Activated CD4-positive, alpha-beta memory T cell treated with anti-CD3 and anti-CD28 coated beads, Interleukin-2, amount 10 ng/mL, durations not matched to agents 7 days and 5 days (primary cell): ENCODE results near the gene XYLT1. TPM values are rescaled to one million over a fixed set of nuclear protein-coding genes. Genes with fewer than 3 reads are reported as not detected.

ENCODE experiments used
- CTCF ChIA-PET: fragments of 350-600 bp; sonication (Branson Sonifier 250); formaldehyde crosslinking; loops from one replicate; lab custom pipeline; 2021; ENCODE audit warnings: antibody characterized with exemption, inconsistent platforms; lab: Charles Lee
- POLR2A ChIA-PET: fragments of 350-600 bp; sonication (Branson Sonifier 250); formaldehyde crosslinking; loops from one replicate; lab custom pipeline; 2021; ENCODE audit warnings: antibody characterized with exemption; lab: Charles Lee
- DNase-seq: peaks from one replicate; pipeline ENCODE4 v3.0.0-alpha.2; 2020
- H3K27ac Mint-ChIP-seq: one replicate; pipeline ENCODE4 v1.8.0; 2021; ENCODE audit warnings: mild to moderate bottlenecking, mixed read lengths
- H3K27me3 Mint-ChIP-seq: one replicate; pipeline ENCODE4 v1.8.0; 2021; ENCODE audit warnings: mixed read lengths
- H3K36me3 Mint-ChIP-seq: one replicate; pipeline ENCODE4 v1.8.0; 2021; ENCODE audit warnings: low read depth, mixed read lengths
- H3K4me1 Mint-ChIP-seq: one replicate; pipeline ENCODE4 v1.8.0; 2021; ENCODE audit warnings: mixed read lengths
- H3K4me3 Mint-ChIP-seq: one replicate; pipeline ENCODE4 v1.8.0; 2021; ENCODE audit warnings: mild to moderate bottlenecking, mixed read lengths
- H3K9me3 Mint-ChIP-seq: one replicate; pipeline ENCODE4 v1.8.0; 2021; ENCODE audit warnings: mixed read lengths
- total RNA-seq, 2 experiments: library from RNA; stranded (reverse); gene quantifications; one replicate each; pipeline ENCODE4 v1.2.3, GENCODE V29; 2021

The XYLT1 gene
- total RNA-seq, 2 experiments from 2014 or later, result 30.2 to 34.9 TPM

GRCh38 chr16:17466876-17467275 is 3.9 kb downstream of the XYLT1 start:
- peaks cover 65% of the 10 kb centered on the region for H3K36me3 Mint-ChIP-seq

GRCh38 chr16:17465460-17465859 is 5.3 kb downstream of the XYLT1 start:
- no peak for DNase-seq
- Mint-ChIP-seq H3K27me3 (no peaks in the 10 kb centered on the region), H3K4me3 (no peak overlapping the region), H3K36me3 (peaks cover 79% of the 10 kb centered on the region), H3K27ac (no peak overlapping the region), H3K9me3 (no peaks in the 10 kb centered on the region), H3K4me1 (peaks cover 74% of the 10 kb centered on the region)
- ChIA-PET CTCF (no interaction called here), POLR2A (interaction anchor here (0.6 kb wide), 1 partner anchor 219 kb away, joined by 3 read pairs; no protein-coding TSS in a partner anchor)

More at GRCh38 chr16:17466876-17467275, 3.9 kb downstream of the XYLT1 start:
- peak overlapping the region; percentile 36 for H3K4me3 Mint-ChIP-seq
- DNase-seq, result no peak
- H3K9me3 Mint-ChIP-seq, result no peaks in the 10 kb centered on the region
- POLR2A ChIA-PET, result interaction anchor here (0.7 to 4.9 kb wide), 5 partner anchors 18 to 119 kb away, joined by 3 to 21 read pairs (median 4); no protein-coding TSS in a partner anchor
- CTCF ChIA-PET, result interaction anchor here (0.9 to 3.3 kb wide), 10 partner anchors 18 to 273 kb away, joined by 3 to 16 read pairs (median 4); no protein-coding TSS in a partner anchor
- no peaks in the 10 kb centered on the region for H3K27me3 Mint-ChIP-seq
- no peak overlapping the region for H3K27ac Mint-ChIP-seq
- H3K4me1 Mint-ChIP-seq, result peaks cover 64% of the 10 kb centered on the region

- no peaks in the 10 kb centered on the region for H3K9me3 Mint-ChIP-seq
- DNase-seq, result no peak
- CTCF ChIA-PET, result interaction anchor here (0.6 kb wide), 1 partner anchor 15 kb away, joined by 3 read pairs; no protein-coding TSS in a partner anchor
- POLR2A ChIA-PET, result interaction anchor here (1.0 to 2.2 kb wide), 2 partner anchors 14 to 66 kb away, joined by 3 to 6 read pairs; no protein-coding TSS in a partner anchor
- H3K36me3 Mint-ChIP-seq, result peaks cover 75% of the 10 kb centered on the region
- no peak overlapping the region for H3K27ac Mint-ChIP-seq
- no peak overlapping the region for H3K4me3 Mint-ChIP-seq
- H3K27me3 Mint-ChIP-seq, result no peaks in the 10 kb centered on the region
- peaks cover 59% of the 10 kb centered on the region for H3K4me1 Mint-ChIP-seq
These were observed 7.4 kb downstream of the XYLT1 start for GRCh38 chr16:17463335-17463734.

- Mint-ChIP-seq H3K9me3 (no peaks in the 10 kb centered on the region), H3K4me3 (no peak overlapping the region), H3K4me1 (peaks cover 48% of the 10 kb centered on the region), H3K27ac (no peak overlapping the region), H3K27me3 (no peaks in the 10 kb centered on the region), H3K36me3 (peaks cover 68% of the 10 kb centered on the region)
- POLR2A ChIA-PET, result interaction anchor here (2.2 kb wide), 1 partner anchor 13 kb away, joined by 6 read pairs; no protein-coding TSS in a partner anchor
- CTCF ChIA-PET, result interaction anchor here (1.4 kb wide), 1 partner anchor 268 kb away, joined by 3 read pairs; no protein-coding TSS in a partner anchor
- no peak for DNase-seq
These were observed 8.6 kb downstream of the XYLT1 start for GRCh38 chr16:17461951-17462729.

- H3K27ac Mint-ChIP-seq, result no peak overlapping the region
- H3K36me3 Mint-ChIP-seq, result peaks cover 58% of the 10 kb centered on the region
- POLR2A ChIA-PET, result interaction anchor here (1.0 kb wide), 2 partner anchors 11 to 91 kb away, joined by 3 read pairs; no protein-coding TSS in a partner anchor
- H3K27me3 Mint-ChIP-seq, result no peaks in the 10 kb centered on the region
- CTCF ChIA-PET, result interaction anchor here (1.2 to 1.4 kb wide), 3 partner anchors 11 to 267 kb away, joined by 3 read pairs; no protein-coding TSS in a partner anchor
- peaks cover 37% of the 10 kb centered on the region for H3K4me1 Mint-ChIP-seq
- no peak overlapping the region for H3K4me3 Mint-ChIP-seq
- DNase-seq, result no peak
- no peaks in the 10 kb centered on the region for H3K9me3 Mint-ChIP-seq
These were observed 9.9 kb downstream of the XYLT1 start for GRCh38 chr16:17460890-17461289.

- Mint-ChIP-seq H3K9me3 (no peaks in the 10 kb centered on the region), H3K4me1 (peaks cover 32% of the 10 kb centered on the region), H3K36me3 (peaks cover 51% of the 10 kb centered on the region), H3K4me3 (no peak overlapping the region), H3K27me3 (no peaks in the 10 kb centered on the region), H3K27ac (no peak overlapping the region)
- no peak for DNase-seq
- ChIA-PET CTCF (interaction anchor here (1.2 to 1.3 kb wide), 2 partner anchors 11 to 44 kb away, joined by 3 read pairs; no protein-coding TSS in a partner anchor), POLR2A (interaction anchor here (1.0 kb wide), 2 partner anchors 11 to 90 kb away, joined by 3 read pairs; no protein-coding TSS in a partner anchor)
These were observed 10.7 kb downstream of the XYLT1 start for GRCh38 chr16:17459903-17460521.

GRCh38 chr16:17457997-17458396 is 12.8 kb downstream of the XYLT1 start:
- Mint-ChIP-seq H3K27ac (no peak overlapping the region), H3K9me3 (no peaks in the 10 kb centered on the region), H3K36me3 (peaks cover 48% of the 10 kb centered on the region), H3K4me1 (peaks cover 27% of the 10 kb centered on the region), H3K4me3 (no peak overlapping the region), H3K27me3 (no peaks in the 10 kb centered on the region)
- POLR2A ChIA-PET, result interaction anchor here (1.7 kb wide), 1 partner anchor 10 kb away, joined by 6 read pairs; no protein-coding TSS in a partner anchor
- DNase-seq, result no peak
- CTCF ChIA-PET, result interaction anchor here (1.1 kb wide), 1 partner anchor 595 kb away, joined by 6 read pairs; no protein-coding TSS in a partner anchor

GRCh38 chr16:17457513-17457912 is 13.2 kb downstream of the XYLT1 start:
- peaks cover 27% of the 10 kb centered on the region for H3K4me1 Mint-ChIP-seq
- H3K27ac Mint-ChIP-seq, result no peak overlapping the region
- no peak for DNase-seq
- ChIA-PET POLR2A (interaction anchor here (0.7 to 1.7 kb wide), 2 partner anchors 10 to 75 kb away, joined by 3 to 6 read pairs; no protein-coding TSS in a partner anchor), CTCF (interaction anchor here (1.1 kb wide), 1 partner anchor 595 kb away, joined by 6 read pairs; no protein-coding TSS in a partner anchor)
- no peak overlapping the region for H3K4me3 Mint-ChIP-seq
- H3K9me3 Mint-ChIP-seq, result no peaks in the 10 kb centered on the region
- peaks cover 46% of the 10 kb centered on the region for H3K36me3 Mint-ChIP-seq
- H3K27me3 Mint-ChIP-seq, result no peaks in the 10 kb centered on the region

GRCh38 chr16:17454162-17454730 is 16.5 kb downstream of the XYLT1 start:
- Mint-ChIP-seq H3K9me3 (no peaks in the 10 kb centered on the region), H3K4me3 (no peak overlapping the region), H3K4me1 (peaks cover 39% of the 10 kb centered on the region), H3K27ac (no peak overlapping the region), H3K27me3 (no peaks in the 10 kb centered on the region), H3K36me3 (peaks cover 36% of the 10 kb centered on the region)
- POLR2A ChIA-PET, result no interaction called here
- CTCF ChIA-PET, result no interaction called here
- DNase-seq, result no peak

GRCh38 chr16:17453364-17454038 is 17.3 kb downstream of the XYLT1 start:
- no peaks in the 10 kb centered on the region for H3K27me3 Mint-ChIP-seq
- no peak for DNase-seq
- POLR2A ChIA-PET, result interaction anchor here (1.2 kb wide), 1 partner anchor 16 kb away, joined by 3 read pairs; no protein-coding TSS in a partner anchor
- H3K27ac Mint-ChIP-seq, result no peak overlapping the region
- CTCF ChIA-PET, result no interaction called here
- H3K4me1 Mint-ChIP-seq, result peaks cover 46% of the 10 kb centered on the region
- no peaks in the 10 kb centered on the region for H3K9me3 Mint-ChIP-seq
- H3K36me3 Mint-ChIP-seq, result peaks cover 36% of the 10 kb centered on the region
- H3K4me3 Mint-ChIP-seq, result no peak overlapping the region

- Mint-ChIP-seq H3K4me3 (no peak overlapping the region), H3K9me3 (no peaks in the 10 kb centered on the region), H3K27ac (no peak overlapping the region), H3K36me3 (peaks cover 34% of the 10 kb centered on the region), H3K4me1 (peaks cover 50% of the 10 kb centered on the region), H3K27me3 (no peaks in the 10 kb centered on the region)
- ChIA-PET CTCF (no interaction called here), POLR2A (interaction anchor here (0.8 to 1.2 kb wide), 2 partner anchors 16 to 32 kb away, joined by 3 read pairs; no protein-coding TSS in a partner anchor)
- DNase-seq, result no peak
These were observed 17.8 kb downstream of the XYLT1 start for GRCh38 chr16:17452922-17453321.

GRCh38 chr16:17451843-17452242 is 18.9 kb downstream of the XYLT1 start:
- Mint-ChIP-seq H3K4me1 (peaks cover 59% of the 10 kb centered on the region), H3K27me3 (no peaks in the 10 kb centered on the region), H3K9me3 (no peaks in the 10 kb centered on the region), H3K36me3 (peaks cover 34% of the 10 kb centered on the region), H3K27ac (peak overlapping the region; percentile 68), H3K4me3 (no peak overlapping the region)
- no peak for DNase-seq
- ChIA-PET CTCF (no interaction called here), POLR2A (interaction anchor here (0.6 to 1.4 kb wide), 6 partner anchors 17 to 109 kb away, joined by 3 to 4 read pairs (median 3); no protein-coding TSS in a partner anchor)
